Mesothelial cell of epicardium (in vitro differentiated cells): Measurements from ENCODE around the gene CST4. TPM values are rescaled to one million over a fixed set of nuclear protein-coding genes. Genes with fewer than 3 reads are reported as not detected.

ENCODE experiments used
- DNase-seq, 2 experiments: peaks; one replicate each; pipeline ENCODE4 v3.0.0; 2021; ENCODE audit warnings: low spot score in 2 of 2; ENCODE audit not compliant: unreplicated experiment in 2 of 2
- H3K27ac Mint-ChIP-seq: 2 replicates; pipeline ENCODE4 v1.8.0; 2021; ENCODE audit warnings: mixed read lengths
- H3K27me3 Mint-ChIP-seq: 2 replicates; pipeline ENCODE4 v1.8.0; 2021; ENCODE audit warnings: low read depth, mixed read lengths
- H3K36me3 Mint-ChIP-seq: 2 replicates; pipeline ENCODE4 v1.8.0; 2021; ENCODE audit warnings: mixed read lengths
- H3K4me1 Mint-ChIP-seq: 2 replicates; pipeline ENCODE4 v1.8.0; 2021; ENCODE audit warnings: mixed read lengths
- H3K4me3 Mint-ChIP-seq: 2 replicates; pipeline ENCODE4 v1.8.0; 2021; ENCODE audit warnings: mild to moderate bottlenecking, moderate library complexity, mixed read lengths
- H3K9me3 Mint-ChIP-seq: 2 replicates; pipeline ENCODE4 v1.8.0; 2021; ENCODE audit warnings: mixed read lengths
- total RNA-seq: library from RNA; stranded (reverse); gene quantifications from 3 replicates; pipeline ENCODE4 v1.2.1, GENCODE V29; 2021
- TF ChIP-seq, protein P1 (sequence below): fragments of 200-600 bp; sonication (generic); IDR thresholded peaks from one replicate; pipeline ENCODE4 v1.5.0; 2021; ENCODE audit warnings: antibody characterized with exemption; ENCODE audit not compliant: unreplicated experiment

Gene CST4
- total RNA-seq, 1 donor from 2014 or later, result not detected

DNA sequence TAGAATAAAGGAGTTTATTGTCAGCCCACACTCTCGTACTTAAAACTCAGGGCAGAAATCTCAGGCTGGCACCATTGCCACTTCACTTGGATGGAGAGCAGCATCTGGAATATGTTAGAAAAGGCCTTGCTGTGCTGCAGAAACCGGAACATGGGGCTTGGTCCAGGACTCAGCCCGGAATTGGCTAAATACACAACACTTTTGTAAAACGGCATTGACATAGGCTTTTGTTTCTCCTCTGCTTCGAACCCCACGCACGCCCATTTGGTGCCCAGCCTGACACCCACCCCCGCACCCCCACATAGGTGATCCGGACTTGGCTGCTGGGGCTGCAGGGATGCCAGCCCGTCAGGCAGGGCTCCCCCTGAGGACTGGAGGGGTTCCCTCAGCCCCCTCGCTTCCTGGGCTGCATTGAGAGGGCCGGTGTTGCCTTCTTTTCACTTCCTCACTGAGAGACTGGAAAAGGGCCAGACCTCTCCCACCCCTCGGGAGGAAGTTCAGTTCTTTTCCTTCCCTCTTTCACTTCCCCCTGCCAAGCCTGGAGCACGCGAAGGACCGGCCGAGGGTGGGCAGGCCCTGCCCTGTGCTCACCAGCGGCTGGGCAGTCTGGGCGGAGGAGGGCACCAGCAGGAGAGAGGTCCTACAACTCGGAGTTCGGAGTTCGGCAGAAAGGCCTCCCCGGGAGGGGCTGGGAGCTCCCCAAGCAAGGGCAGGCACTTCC is 33.2 kb downstream of the CST4 start:
- TF ChIP-seq, protein P1, sequence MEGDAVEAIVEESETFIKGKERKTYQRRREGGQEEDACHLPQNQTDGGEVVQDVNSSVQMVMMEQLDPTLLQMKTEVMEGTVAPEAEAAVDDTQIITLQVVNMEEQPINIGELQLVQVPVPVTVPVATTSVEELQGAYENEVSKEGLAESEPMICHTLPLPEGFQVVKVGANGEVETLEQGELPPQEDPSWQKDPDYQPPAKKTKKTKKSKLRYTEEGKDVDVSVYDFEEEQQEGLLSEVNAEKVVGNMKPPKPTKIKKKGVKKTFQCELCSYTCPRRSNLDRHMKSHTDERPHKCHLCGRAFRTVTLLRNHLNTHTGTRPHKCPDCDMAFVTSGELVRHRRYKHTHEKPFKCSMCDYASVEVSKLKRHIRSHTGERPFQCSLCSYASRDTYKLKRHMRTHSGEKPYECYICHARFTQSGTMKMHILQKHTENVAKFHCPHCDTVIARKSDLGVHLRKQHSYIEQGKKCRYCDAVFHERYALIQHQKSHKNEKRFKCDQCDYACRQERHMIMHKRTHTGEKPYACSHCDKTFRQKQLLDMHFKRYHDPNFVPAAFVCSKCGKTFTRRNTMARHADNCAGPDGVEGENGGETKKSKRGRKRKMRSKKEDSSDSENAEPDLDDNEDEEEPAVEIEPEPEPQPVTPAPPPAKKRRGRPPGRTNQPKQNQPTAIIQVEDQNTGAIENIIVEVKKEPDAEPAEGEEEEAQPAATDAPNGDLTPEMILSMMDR, result no peak
- Mint-ChIP-seq H3K36me3 (no peaks in the 10 kb centered on the region), H3K27ac (no peak overlapping the region), H3K4me3 (no peak overlapping the region), H3K9me3 (no peaks in the 10 kb centered on the region), H3K27me3 (no peaks in the 10 kb centered on the region), H3K4me1 (no peaks in the 10 kb centered on the region)
- DNase-seq, result no peak

DNA sequence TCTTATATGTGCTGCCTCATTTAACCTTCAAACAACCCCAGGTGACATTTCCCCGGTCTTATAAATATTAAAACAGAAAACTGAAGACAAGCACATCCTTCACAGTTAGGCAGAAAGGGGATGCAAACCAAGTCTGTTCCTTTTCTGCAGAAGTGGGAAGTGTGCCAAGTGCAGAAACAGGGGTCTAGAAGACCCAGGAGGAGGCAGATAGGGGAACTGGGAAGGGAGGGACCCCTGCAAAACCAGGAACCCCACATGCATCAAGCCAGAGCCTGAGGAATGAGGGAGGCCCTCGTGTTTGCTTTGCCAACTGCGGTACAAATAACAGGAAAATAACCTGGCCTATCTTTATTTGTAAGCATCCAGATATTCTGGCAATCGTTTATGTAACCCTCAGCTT is 34.1 kb downstream of the CST4 start:
- Mint-ChIP-seq H3K4me3 (no peak overlapping the region), H3K27ac (no peak overlapping the region), H3K9me3 (no peaks in the 10 kb centered on the region), H3K36me3 (no peaks in the 10 kb centered on the region), H3K4me1 (no peaks in the 10 kb centered on the region), H3K27me3 (no peaks in the 10 kb centered on the region)
- TF ChIP-seq, protein P1, result no peak
- DNase-seq, result no peak

DNA sequence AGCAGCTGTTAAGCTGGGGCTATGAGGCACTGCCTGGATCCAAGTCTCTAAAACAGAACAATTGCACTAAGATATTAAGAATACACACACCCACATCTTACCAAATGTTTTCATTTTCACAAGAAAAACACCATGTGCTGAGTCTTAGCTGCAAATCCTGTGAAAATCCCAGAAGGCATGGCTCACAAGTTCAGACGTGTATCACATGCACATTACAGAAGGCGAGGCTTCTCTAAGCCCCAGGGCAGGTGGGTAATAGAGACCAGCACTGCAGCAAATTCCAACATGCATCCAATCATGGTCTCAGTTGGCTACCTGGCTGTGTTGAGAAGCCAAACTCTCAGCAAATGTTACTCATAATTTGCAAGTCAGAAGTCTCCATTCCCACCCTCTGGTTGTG is 34.8 kb downstream of the CST4 start:
- no peak for DNase-seq

DNA sequence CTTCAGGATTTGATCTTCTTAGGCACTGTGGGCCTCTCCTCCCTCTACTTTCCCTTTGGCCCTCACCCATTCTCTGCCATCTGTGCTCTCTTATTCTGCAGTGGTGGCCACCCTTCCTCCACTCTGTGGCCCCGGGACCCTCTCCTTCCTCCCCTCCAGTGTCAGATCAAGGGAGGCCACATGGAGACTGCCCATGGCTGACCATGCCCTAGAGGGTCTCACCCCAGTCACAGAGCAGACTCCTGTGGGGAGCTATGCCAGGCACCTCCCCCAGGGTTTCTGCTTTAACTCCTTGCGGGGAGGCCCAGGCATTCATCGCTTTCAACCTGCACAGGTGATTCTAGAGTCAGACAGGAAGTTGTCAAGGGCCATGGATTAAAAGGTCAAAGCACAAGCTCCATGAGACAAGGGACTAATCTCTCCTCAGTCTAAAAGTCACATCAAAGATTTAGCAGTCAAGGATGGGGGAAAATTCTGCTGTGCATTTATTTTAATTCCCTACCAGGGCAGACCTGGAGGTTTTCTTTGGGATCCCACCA is 35.4 kb downstream of the CST4 start:
- peaks cover 6% of the 10 kb centered on the region for H3K9me3 Mint-ChIP-seq
- H3K36me3 Mint-ChIP-seq, result no peaks in the 10 kb centered on the region
- DNase-seq, result no peak

More for the DNA sequence above, 34.8 kb downstream of the CST4 start:
- TF ChIP-seq, protein P1, result no peak
- Mint-ChIP-seq H3K27ac (no peak overlapping the region), H3K36me3 (no peaks in the 10 kb centered on the region), H3K9me3 (peaks cover 3% of the 10 kb centered on the region), H3K27me3 (no peaks in the 10 kb centered on the region), H3K4me1 (no peaks in the 10 kb centered on the region), H3K4me3 (no peak overlapping the region)

DNA sequence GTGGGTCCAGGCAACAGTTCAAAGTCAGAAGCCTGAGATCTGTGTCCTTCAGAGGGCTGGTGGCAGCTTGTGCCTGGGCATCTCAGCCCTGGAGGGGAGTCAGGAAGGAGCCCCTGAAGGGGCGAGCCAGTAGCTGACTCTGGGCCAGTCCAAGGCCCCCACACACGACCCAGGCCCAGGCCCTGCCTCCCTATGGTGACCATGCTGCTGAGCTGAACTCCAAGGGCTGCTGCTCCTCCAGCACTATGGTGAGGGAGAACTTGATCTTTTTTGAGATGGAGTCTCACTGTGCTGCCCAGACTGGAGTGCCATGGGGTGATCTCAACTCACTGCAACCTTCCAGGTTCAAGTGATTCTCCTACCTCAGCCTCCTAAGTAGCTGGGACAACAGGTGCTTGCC is 35.9 kb downstream of the CST4 start:
- Mint-ChIP-seq H3K36me3 (no peaks in the 10 kb centered on the region), H3K4me3 (no peak overlapping the region), H3K27me3 (no peaks in the 10 kb centered on the region), H3K9me3 (peaks cover 6% of the 10 kb centered on the region), H3K27ac (no peak overlapping the region), H3K4me1 (no peaks in the 10 kb centered on the region)
- TF ChIP-seq, protein P1, result no peak
- DNase-seq, result no peak

More for the DNA sequence above, 35.4 kb downstream of the CST4 start:
- no peaks in the 10 kb centered on the region for H3K4me1 Mint-ChIP-seq
- H3K27ac Mint-ChIP-seq, result no peak overlapping the region
- no peak overlapping the region for H3K4me3 Mint-ChIP-seq
- no peaks in the 10 kb centered on the region for H3K27me3 Mint-ChIP-seq
- TF ChIP-seq, protein P1, result no peak
